KOPT-K1 (cell line): Measurements from ENCODE around the gene PTPRD.

Experiments used
- H3K27ac ChIP-seq: fragments of 200-600 bp; sonication (generic); 2 replicates; pipeline ENCODE4 v1.5.1; 2016; ENCODE audit warnings: antibody characterized with exemption, mild to moderate bottlenecking, low read depth, low read length; ENCODE audit not compliant: poor library complexity, severe bottlenecking
- H3K36me3 ChIP-seq: fragments of 200-600 bp; sonication (generic); 2 replicates; pipeline ENCODE4 v1.5.1; 2017; ENCODE audit warnings: antibody characterized with exemption, mild to moderate bottlenecking, low read length, moderate library complexity; ENCODE audit not compliant: insufficient read depth
- H3K9me3 ChIP-seq: fragments of 200-600 bp; sonication (generic); 2 replicates; pipeline ENCODE4 v1.5.1; 2017; ENCODE audit warnings: antibody characterized with exemption, low read length, mild to moderate bottlenecking; ENCODE audit not compliant: insufficient read depth, poor library complexity, severe bottlenecking

The PTPRD gene

GRCh38 chr9:10612641-10613398, at the start of gene PTPRD:
Gene PTPRD (minus strand): TSS chr9:10613002.
- Histone ChIP-seq H3K36me3 (no peaks in the 10 kb centered on the region), H3K27ac (no peak within 1 kb of the TSS), H3K9me3 (no peaks in the 10 kb centered on the region)

- Histone ChIP-seq H3K27ac (no peak overlapping the region), H3K9me3 (no peaks in the 10 kb centered on the region), H3K36me3 (no peaks in the 10 kb centered on the region)
Observed at GRCh38 chr9:10661994-10662393, 49.2 kb upstream of the PTPRD start.

GRCh38 chr9:10661376-10661775, 48.6 kb upstream of the PTPRD start:
- no peak overlapping the region for H3K27ac ChIP-seq
- H3K9me3 ChIP-seq = no peaks in the 10 kb centered on the region
- no peaks in the 10 kb centered on the region for H3K36me3 ChIP-seq

GRCh38 chr9:10651012-10651411, 38.2 kb upstream of the PTPRD start:
- H3K9me3 ChIP-seq = no peaks in the 10 kb centered on the region
- H3K36me3 ChIP-seq = no peaks in the 10 kb centered on the region
- no peak overlapping the region for H3K27ac ChIP-seq

GRCh38 chr9:10649076-10649475, 36.3 kb upstream of the PTPRD start:
- Histone ChIP-seq H3K27ac (no peak overlapping the region), H3K9me3 (no peaks in the 10 kb centered on the region)

GRCh38 chr9:10633785-10634184, 21.0 kb upstream of the PTPRD start:
- Histone ChIP-seq H3K27ac (no peak overlapping the region), H3K36me3 (no peaks in the 10 kb centered on the region), H3K9me3 (no peaks in the 10 kb centered on the region)

More at GRCh38 chr9:10649076-10649475, 36.3 kb upstream of the PTPRD start:
- no peaks in the 10 kb centered on the region for H3K36me3 ChIP-seq

- no peaks in the 10 kb centered on the region for H3K9me3 ChIP-seq
- no peak overlapping the region for H3K27ac ChIP-seq
- H3K36me3 ChIP-seq = no peaks in the 10 kb centered on the region
Observed at GRCh38 chr9:10614196-10614800, 1.5 kb upstream of the PTPRD start.

- no peak overlapping the region for H3K27ac ChIP-seq
- H3K9me3 ChIP-seq = no peaks in the 10 kb centered on the region
- no peaks in the 10 kb centered on the region for H3K36me3 ChIP-seq
Observed at GRCh38 chr9:10613419-10613818, 617 bp upstream of the PTPRD start.

- H3K9me3 ChIP-seq = no peaks in the 10 kb centered on the region
- no peaks in the 10 kb centered on the region for H3K36me3 ChIP-seq
- H3K27ac ChIP-seq = no peak overlapping the region
Observed at GRCh38 chr9:10605388-10605787, 7.4 kb downstream of the PTPRD start.

- no peak overlapping the region for H3K27ac ChIP-seq
- H3K36me3 ChIP-seq = no peaks in the 10 kb centered on the region
- no peaks in the 10 kb centered on the region for H3K9me3 ChIP-seq
Observed at GRCh38 chr9:10604927-10605326, 7.9 kb downstream of the PTPRD start.

- Histone ChIP-seq H3K9me3 (no peaks in the 10 kb centered on the region), H3K27ac (no peak overlapping the region), H3K36me3 (no peaks in the 10 kb centered on the region)
Observed at GRCh38 chr9:10597801-10598200, 15.0 kb downstream of the PTPRD start.

- no peaks in the 10 kb centered on the region for H3K9me3 ChIP-seq
- no peak overlapping the region for H3K27ac ChIP-seq
- no peaks in the 10 kb centered on the region for H3K36me3 ChIP-seq
Observed at GRCh38 chr9:10594482-10594881, 18.3 kb downstream of the PTPRD start.

- no peaks in the 10 kb centered on the region for H3K9me3 ChIP-seq
Observed at GRCh38 chr9:10586407-10586806, 26.4 kb downstream of the PTPRD start.

GRCh38 chr9:10571699-10572098, 41.1 kb downstream of the PTPRD start:
- Histone ChIP-seq H3K9me3 (no peaks in the 10 kb centered on the region), H3K27ac (no peak overlapping the region), H3K36me3 (no peaks in the 10 kb centered on the region)

More at GRCh38 chr9:10586407-10586806, 26.4 kb downstream of the PTPRD start:
- H3K36me3 ChIP-seq = no peaks in the 10 kb centered on the region
- no peak overlapping the region for H3K27ac ChIP-seq

- Histone ChIP-seq H3K27ac (no peak overlapping the region), H3K36me3 (no peaks in the 10 kb centered on the region), H3K9me3 (no peaks in the 10 kb centered on the region)
Observed at GRCh38 chr9:10566848-10567247, 46.0 kb downstream of the PTPRD start.
